AG09309 (cell line): ENCODE data around the gene FRMD4A.
"Not testable (repeated sequence)": the region's sequence is repeated elsewhere in the genome, so short reads cannot be mapped to it uniquely, and the experiment has no call there.

Source experiments
- DNase-seq: peaks from one replicate; pipeline ENCODE4 v3.0.0-alpha.2; 2010; ENCODE audit warnings: low read depth
- H3K4me3 ChIP-seq: 2 replicates; pipeline ENCODE4 v1.5.1; 2011; ENCODE audit warnings: mild to moderate bottlenecking, low read depth, low read length, moderate library complexity; ENCODE audit not compliant: control insufficient read depth
- TF ChIP-seq, protein P1 (sequence below): IDR thresholded peaks from 2 replicates; pipeline ENCODE4 v1.5.1; 2011; ENCODE audit warnings: mild to moderate bottlenecking, low read depth, low read length, inconsistent platforms; ENCODE audit not compliant: insufficient read depth, control insufficient read depth; ENCODE audit errors: missing control alignments

Gene FRMD4A

DNA sequence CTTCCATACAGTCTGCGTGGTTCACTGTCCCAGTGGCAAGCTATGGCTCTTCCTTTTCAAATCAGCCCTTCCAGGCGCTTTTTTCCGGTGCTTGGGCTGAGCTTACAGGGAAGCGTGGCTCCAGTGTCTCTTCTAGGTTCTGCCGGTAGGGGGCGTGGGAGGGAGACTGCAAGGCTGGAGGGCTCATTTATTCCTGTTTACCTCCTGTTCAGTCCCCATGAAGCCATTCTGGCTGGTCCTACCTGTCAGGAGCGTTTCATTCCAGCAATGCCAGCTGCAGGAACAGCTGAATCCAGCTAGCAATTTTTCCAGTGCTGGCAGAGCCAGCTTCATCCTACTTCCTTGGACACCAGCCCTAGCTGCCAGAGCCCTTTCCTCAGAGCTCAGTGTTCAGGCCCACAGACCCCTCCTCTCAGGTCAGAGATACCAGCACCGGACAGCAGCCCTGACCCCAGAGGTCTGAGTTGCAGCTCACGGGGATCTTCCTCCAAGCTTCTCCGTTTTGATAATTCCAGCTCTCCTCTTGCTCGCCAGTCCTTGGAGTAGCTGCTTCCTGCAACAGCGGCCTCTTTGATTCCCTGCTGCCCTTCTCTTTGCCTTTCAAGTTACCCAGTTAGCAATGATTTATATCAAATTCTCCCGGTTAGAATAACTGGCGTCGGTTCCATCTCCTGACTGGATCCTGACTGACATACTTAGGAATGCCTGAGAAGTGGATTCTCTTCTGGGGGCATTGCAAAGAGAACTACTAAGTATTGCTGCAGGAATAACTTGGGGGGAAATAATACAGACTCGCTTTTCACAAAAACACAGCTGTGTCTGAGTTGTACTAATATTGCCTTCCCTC lies 129.8 kb downstream of the FRMD4A start:
- no peak for DNase-seq

DNA sequence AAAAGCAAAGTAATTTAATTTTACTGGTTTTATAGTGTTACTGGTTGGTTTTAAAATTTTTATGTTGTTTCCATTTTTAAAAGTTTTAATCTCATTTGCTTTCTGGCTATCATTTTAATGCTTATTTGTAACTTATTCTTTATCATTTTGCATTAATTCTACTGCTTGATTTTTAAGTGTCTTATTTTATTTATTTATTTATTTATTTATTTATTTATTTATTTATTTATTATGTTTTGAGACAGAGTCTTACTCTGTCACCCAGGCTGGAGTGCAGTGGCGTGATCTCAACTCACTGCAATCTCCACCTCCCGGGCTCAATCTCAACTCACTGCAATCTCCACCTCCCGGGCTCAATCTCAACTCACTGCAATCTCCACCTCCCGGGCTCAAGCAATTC lies 131.6 kb downstream of the FRMD4A start:
- H3K4me3 ChIP-seq, DNase-seq: not testable (repeated sequence)

More for the DNA sequence above, 129.8 kb downstream of the FRMD4A start:
- TF ChIP-seq, protein P1, sequence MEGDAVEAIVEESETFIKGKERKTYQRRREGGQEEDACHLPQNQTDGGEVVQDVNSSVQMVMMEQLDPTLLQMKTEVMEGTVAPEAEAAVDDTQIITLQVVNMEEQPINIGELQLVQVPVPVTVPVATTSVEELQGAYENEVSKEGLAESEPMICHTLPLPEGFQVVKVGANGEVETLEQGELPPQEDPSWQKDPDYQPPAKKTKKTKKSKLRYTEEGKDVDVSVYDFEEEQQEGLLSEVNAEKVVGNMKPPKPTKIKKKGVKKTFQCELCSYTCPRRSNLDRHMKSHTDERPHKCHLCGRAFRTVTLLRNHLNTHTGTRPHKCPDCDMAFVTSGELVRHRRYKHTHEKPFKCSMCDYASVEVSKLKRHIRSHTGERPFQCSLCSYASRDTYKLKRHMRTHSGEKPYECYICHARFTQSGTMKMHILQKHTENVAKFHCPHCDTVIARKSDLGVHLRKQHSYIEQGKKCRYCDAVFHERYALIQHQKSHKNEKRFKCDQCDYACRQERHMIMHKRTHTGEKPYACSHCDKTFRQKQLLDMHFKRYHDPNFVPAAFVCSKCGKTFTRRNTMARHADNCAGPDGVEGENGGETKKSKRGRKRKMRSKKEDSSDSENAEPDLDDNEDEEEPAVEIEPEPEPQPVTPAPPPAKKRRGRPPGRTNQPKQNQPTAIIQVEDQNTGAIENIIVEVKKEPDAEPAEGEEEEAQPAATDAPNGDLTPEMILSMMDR: peak; percentile 34
- H3K4me3 ChIP-seq: no peak overlapping the region

DNA sequence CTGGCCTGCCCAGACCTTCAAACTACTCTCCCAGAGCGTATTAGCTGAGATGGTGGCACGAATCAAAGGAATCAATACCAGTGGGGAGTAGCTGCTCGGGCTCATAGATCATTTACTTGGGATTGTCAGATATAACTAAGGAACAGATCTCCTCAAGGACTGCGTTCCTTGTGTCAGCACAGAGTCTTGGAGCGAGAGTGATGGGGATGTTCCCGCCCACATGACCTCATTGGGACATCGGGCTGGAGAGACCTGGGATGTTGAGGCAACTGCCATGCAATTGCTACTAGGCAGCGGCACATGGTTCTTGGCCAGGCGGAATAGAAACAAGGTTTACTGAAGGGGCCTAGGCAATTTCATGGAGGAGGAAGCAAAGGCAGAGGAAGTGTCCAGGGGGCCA lies 132.6 kb downstream of the FRMD4A start:
- H3K4me3 ChIP-seq: no peak overlapping the region
- TF ChIP-seq, protein P1: no peak
- DNase-seq: no peak

DNA sequence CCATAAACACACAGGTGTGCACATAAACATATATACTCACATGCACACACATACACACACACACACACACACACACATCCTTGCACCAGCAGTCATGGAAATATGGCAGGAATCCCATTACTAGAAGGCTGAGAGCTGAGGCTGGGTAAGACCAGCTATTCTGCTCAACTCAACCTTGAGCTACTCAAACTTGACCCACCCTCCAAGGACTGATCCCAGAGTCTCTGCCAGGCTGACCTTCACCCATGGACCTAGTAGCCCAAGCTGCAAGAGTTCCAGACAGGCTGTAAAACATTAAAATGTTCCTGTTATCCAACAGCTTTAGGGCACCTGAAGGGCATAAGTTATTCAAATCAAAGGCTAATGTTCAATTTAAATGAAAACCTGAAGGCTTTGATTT lies 134.6 kb downstream of the FRMD4A start:
- no peak overlapping the region for H3K4me3 ChIP-seq
- DNase-seq: no peak
- TF ChIP-seq, protein P1: no peak

DNA sequence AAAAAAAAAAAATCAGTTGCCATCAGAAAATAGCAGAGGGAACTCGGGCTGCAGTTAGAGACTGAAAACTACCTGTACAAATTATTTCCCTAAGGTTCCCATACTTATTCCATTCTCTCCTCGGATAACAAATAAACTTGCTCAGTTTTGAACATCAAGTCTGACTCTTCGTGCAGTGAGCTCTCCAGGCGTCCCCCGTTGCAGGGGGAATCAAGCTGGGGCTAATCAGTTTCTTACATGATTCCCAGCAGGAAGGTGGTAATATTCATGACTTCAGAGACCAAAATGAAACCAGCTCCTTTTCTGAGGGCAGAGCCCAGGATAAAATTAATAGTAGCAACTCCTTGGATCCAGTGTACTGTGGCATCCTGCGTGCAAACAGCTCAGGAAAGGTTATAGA lies 135.3 kb downstream of the FRMD4A start:
- no peak for DNase-seq
- TF ChIP-seq, protein P1: no peak

DNA sequence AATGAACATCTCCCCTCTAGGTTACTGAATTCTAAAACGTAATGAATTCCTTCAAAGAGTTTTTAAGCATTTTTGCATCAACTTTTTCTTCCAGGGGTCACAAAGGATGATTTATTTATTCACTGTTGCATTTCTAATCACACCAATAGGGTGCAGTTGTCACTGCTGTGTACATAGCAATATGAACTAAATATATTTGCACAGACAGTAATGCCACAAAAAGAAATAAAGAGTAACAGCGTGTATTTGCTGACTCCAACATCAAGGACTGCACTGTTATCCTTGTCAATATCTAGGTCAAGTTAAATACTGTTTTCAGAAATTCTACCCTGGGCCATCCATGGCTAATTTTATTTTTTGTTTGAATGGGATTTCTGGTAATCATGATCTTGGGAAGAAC lies 138.0 kb downstream of the FRMD4A start:
- H3K4me3 ChIP-seq: no peak overlapping the region
- TF ChIP-seq, protein P1: no peak
- DNase-seq: no peak

More for the DNA sequence above, 135.3 kb downstream of the FRMD4A start:
- H3K4me3 ChIP-seq: no peak overlapping the region

DNA sequence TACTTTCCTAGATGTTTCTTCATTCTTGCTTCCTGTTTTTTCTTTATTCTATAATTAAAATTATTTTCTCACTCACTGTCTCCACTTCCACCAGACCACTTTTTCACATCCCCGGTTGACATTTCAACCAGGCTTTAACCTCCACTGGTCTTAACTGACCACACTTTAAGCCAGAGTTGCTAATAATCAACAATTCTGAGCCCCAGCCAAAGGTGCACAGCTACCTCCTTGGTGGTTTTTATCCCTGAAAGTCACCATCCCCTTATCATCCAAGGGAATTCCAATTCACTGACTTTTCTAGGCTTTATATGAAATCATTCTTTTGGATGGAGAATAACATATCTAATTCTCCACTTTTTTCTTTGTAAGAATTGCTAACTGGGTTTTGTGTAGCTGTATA lies 138.9 kb downstream of the FRMD4A start:
- H3K4me3 ChIP-seq: no peak overlapping the region
- no peak for DNase-seq
- TF ChIP-seq, protein P1: no peak
